WTC11 (cell line): ENCODE measurements around the gene PFKP. TPM values are rescaled to one million over a fixed set of nuclear protein-coding genes. Genes with fewer than 3 reads are reported as not detected.

Experiments
- ATAC-seq: fragments of 200-7000 bp; cut with Tn5 transposase; 2 replicates; pipeline ENCODE4 v1.10.0; 2021; ENCODE audit warnings: mild to moderate bottlenecking, moderate library complexity
- Bru-seq: library from RNA; stranded (reverse); fragments of 400-500 nt; gene quantifications from one replicate; lab custom pipeline; 2021; lab: Mats Ljungman, UMichigan
- CTCF ChIA-PET: fragments of 300-600 bp; sonication (Branson Sonifier 250); formaldehyde crosslinking; loops from one replicate; lab custom pipeline; 2021; ENCODE audit warnings: antibody characterized with exemption; lab: Charles Lee
- POLR2A ChIA-PET: fragments of 350-600 bp; sonication (Branson Sonifier 250); formaldehyde crosslinking; loops from one replicate; lab custom pipeline; 2021; ENCODE audit warnings: antibody characterized with exemption; lab: Charles Lee
- DNase-seq: peaks from one replicate; pipeline ENCODE4 v3.0.0; 2021; ENCODE audit warnings: low spot score
- H3K27ac Mint-ChIP-seq: 2 replicates; pipeline ENCODE4 v1.8.0; 2021; ENCODE audit warnings: mixed read lengths
- H3K27me3 Mint-ChIP-seq: 2 replicates; pipeline ENCODE4 v1.8.0; 2021; ENCODE audit warnings: low read depth, mild to moderate bottlenecking, moderate library complexity, mixed read lengths
- H3K36me3 Mint-ChIP-seq: 2 replicates; pipeline ENCODE4 v1.8.0; 2021; ENCODE audit warnings: mixed read lengths
- H3K4me1 Mint-ChIP-seq: 2 replicates; pipeline ENCODE4 v1.8.0; 2022; ENCODE audit warnings: mixed read lengths
- H3K4me3 Mint-ChIP-seq: 2 replicates; pipeline ENCODE4 v1.8.0; 2021; ENCODE audit warnings: mild to moderate bottlenecking, moderate library complexity, mixed read lengths
- H3K9me3 Mint-ChIP-seq: 2 replicates; pipeline ENCODE4 v1.8.0; 2021; ENCODE audit warnings: mixed read lengths
- ATF3 ChIP-seq: sonication (generic); formaldehyde crosslinking; conservative IDR thresholded peaks from 2 replicates; pipeline ENCODE4 v1.8.1; 2022; ENCODE audit warnings: mild to moderate bottlenecking, missing genetic modification reagents
- CREM ChIP-seq: sonication (generic); formaldehyde crosslinking; IDR thresholded peaks from 2 replicates; pipeline ENCODE4 v1.8.1; 2022; ENCODE audit warnings: mild to moderate bottlenecking, missing genetic modification reagents, moderate library complexity
- E2F5 ChIP-seq: sonication (generic); formaldehyde crosslinking; IDR thresholded peaks from 2 replicates; pipeline ENCODE4 v1.8.1; 2022; ENCODE audit warnings: mild to moderate bottlenecking, moderate library complexity, missing genetic modification reagents
- EMX1 ChIP-seq: fragments of 250-450 bp; sonication (Bioruptor Pico); IDR thresholded peaks from 2 replicates; pipeline ENCODE4 v1.8.0; 2021; ENCODE audit warnings: mild to moderate bottlenecking
- ETV6 ChIP-seq: sonication (generic); formaldehyde crosslinking; IDR thresholded peaks from 2 replicates; pipeline ENCODE4 v1.8.1; 2022; ENCODE audit warnings: mild to moderate bottlenecking, missing genetic modification reagents
- FOXP1 ChIP-seq: sonication (generic); formaldehyde crosslinking; IDR thresholded peaks from 2 replicates; pipeline ENCODE4 v1.8.0; 2022; ENCODE audit warnings: missing genetic modification reagents, mild to moderate bottlenecking, moderate library complexity, borderline replicate concordance
- FOXP4 ChIP-seq: sonication (generic); formaldehyde crosslinking; IDR thresholded peaks from 2 replicates; pipeline ENCODE4 v1.8.0; 2022; ENCODE audit warnings: mild to moderate bottlenecking, missing genetic modification reagents
- GRHL2 ChIP-seq: fragments of 250-450 bp; sonication (Bioruptor Pico); IDR thresholded peaks from 2 replicates; pipeline ENCODE4 v1.8.0; 2022; ENCODE audit warnings: mild to moderate bottlenecking, moderate library complexity; ENCODE audit not compliant: insufficient replicate concordance, severe bottlenecking
- HMGA2 ChIP-seq: fragments of 250-450 bp; sonication (Bioruptor Pico); IDR thresholded peaks from 2 replicates; pipeline ENCODE4 v1.4.0; 2021; ENCODE audit warnings: mild to moderate bottlenecking, moderate library complexity
- IRF2 ChIP-seq: sonication (generic); formaldehyde crosslinking; IDR thresholded peaks from 2 replicates; pipeline ENCODE4 v1.8.0; 2022; ENCODE audit warnings: low read depth, missing genetic modification reagents, borderline replicate concordance
- JUN ChIP-seq: sonication (generic); formaldehyde crosslinking; IDR thresholded peaks from 2 replicates; pipeline ENCODE4 v1.8.0; 2023; ENCODE audit warnings: mild to moderate bottlenecking, missing genetic modification reagents
- KAT7 ChIP-seq: sonication (generic); formaldehyde crosslinking; IDR thresholded peaks from 2 replicates; pipeline ENCODE4 v1.8.1; 2023; ENCODE audit warnings: missing genetic modification reagents, mild to moderate bottlenecking, borderline replicate concordance
- NFATC4 ChIP-seq: fragments of 250-450 bp; sonication (Bioruptor Pico); IDR thresholded peaks from 2 replicates; pipeline ENCODE4 v1.9.0; 2021; ENCODE audit warnings: mild to moderate bottlenecking
- NR3C1 ChIP-seq: sonication (generic); formaldehyde crosslinking; conservative IDR thresholded peaks from 2 replicates; pipeline ENCODE4 v1.8.1; 2023; ENCODE audit warnings: low read depth, mild to moderate bottlenecking, missing genetic modification reagents
- SP1 ChIP-seq: sonication (generic); formaldehyde crosslinking; conservative IDR thresholded peaks from 2 replicates; pipeline ENCODE4 v1.8.1; 2022; ENCODE audit warnings: missing genetic modification reagents
- STAT6 ChIP-seq: sonication (generic); formaldehyde crosslinking; conservative IDR thresholded peaks from 2 replicates; pipeline ENCODE4 v1.8.1; 2023; ENCODE audit warnings: mild to moderate bottlenecking, low read depth, missing genetic modification reagents, moderate library complexity
- TEAD4 ChIP-seq: sonication (generic); formaldehyde crosslinking; IDR thresholded peaks from 2 replicates; pipeline ENCODE4 v1.8.0; 2022; ENCODE audit warnings: mild to moderate bottlenecking, missing genetic modification reagents
- TP53 ChIP-seq: sonication (generic); formaldehyde crosslinking; IDR thresholded peaks from 2 replicates; pipeline ENCODE4 v1.8.1; 2023; ENCODE audit warnings: mild to moderate bottlenecking, missing genetic modification reagents
- USF2 ChIP-seq: sonication (generic); formaldehyde crosslinking; IDR thresholded peaks from 2 replicates; pipeline ENCODE4 v1.8.1; 2023; ENCODE audit warnings: mild to moderate bottlenecking, missing genetic modification reagents, moderate library complexity
- ZNF138 ChIP-seq: sonication (generic); formaldehyde crosslinking; conservative IDR thresholded peaks from 2 replicates; pipeline ENCODE4 v1.8.1; 2022; ENCODE audit warnings: mild to moderate bottlenecking, moderate library complexity, missing genetic modification reagents
- ZNF219 ChIP-seq: sonication (generic); formaldehyde crosslinking; IDR thresholded peaks from 2 replicates; pipeline ENCODE4 v1.8.0; 2023; ENCODE audit warnings: missing genetic modification reagents, mild to moderate bottlenecking, borderline replicate concordance
- ZNF281 ChIP-seq: sonication (generic); formaldehyde crosslinking; IDR thresholded peaks from 2 replicates; pipeline ENCODE4 v1.8.0; 2023; ENCODE audit warnings: mild to moderate bottlenecking, missing genetic modification reagents
- ZNF512 ChIP-seq: sonication (generic); formaldehyde crosslinking; IDR thresholded peaks from 2 replicates; pipeline ENCODE4 v1.8.1; 2022; ENCODE audit warnings: missing genetic modification reagents, borderline replicate concordance
- long read RNA-seq, 3 experiments: library from RNA in 1 of 3; library from capped mRNA in 1 of 3; library from polyadenylated mRNA in 1 of 3; unstranded in 2 of 3; stranded (forward) in 1 of 3; transcript quantifications; one replicate each; pipeline ENCODE4 v2.0.0, GENCODE V29; 2021
- total RNA-seq: library from RNA; stranded (reverse); gene quantifications from 3 replicates; pipeline ENCODE4 v1.2.3, GENCODE V29; 2021

Gene PFKP
- total RNA-seq: 127 to 156 TPM (median 150 TPM) in 3 replicates
- Bru-seq, nascent RNA: percentile 74 among the genes with signal in this experiment
- long read RNA-seq, experiment 1, transcript PFKP-201 (6 exons, 1,698 nt): minor isoform, 20 of 385 reads
- long read RNA-seq, experiment 1, transcript PFKP-203 (22 exons, 2,654 nt): major isoform, 288 of 385 reads
- long read RNA-seq, experiment 1, partial matches to known transcripts: 48 of 385 reads
- long read RNA-seq, experiment 1, other reads (novel, unspliced or antisense): 29 of 385 reads
- long read RNA-seq, experiment 2, transcript PFKP-201 (6 exons, 1,698 nt): minor isoform, 17 of 196 reads
- long read RNA-seq, experiment 2, transcript PFKP-203 (22 exons, 2,654 nt): major isoform, 43 of 196 reads
- long read RNA-seq, experiment 2, partial matches to known transcripts: 57 of 196 reads
- long read RNA-seq, experiment 2, other reads (novel, unspliced or antisense): 79 of 196 reads
- long read RNA-seq, experiment 3, transcript PFKP-203 (22 exons, 2,654 nt): major isoform, 22 of 40 reads
- long read RNA-seq, experiment 3, partial matches to known transcripts: 15 of 40 reads
- long read RNA-seq, experiment 3, other reads (novel, unspliced or antisense): 3 of 40 reads

GRCh38 chr10:3067118-3067858 lies at the start of gene PFKP:
Gene PFKP, plus strand, starts transcription at chr10:3067548. Its CDS starts 48 bp downstream, at chr10:3067596.
- POLR2A ChIA-PET: interaction anchor here (1.1 to 1.3 kb wide), 2 partner anchors 22 to 105 kb away, joined by 3 read pairs; partner anchors contain the start of gene PITRM1
- no peak; the same call in 1 of the 2 replicates for TF ChIP-seq E2F5
- TF ChIP-seq SP1 (CRISPR knock-in tag): peak; percentile 62; the same call in 1 of the 2 replicates
- 0 out of 2 replicates have a peak, but pooled peaks have one; percentile 12 for TF ChIP-seq ZNF138 (CRISPR knock-in tag)
- no peak for TF ChIP-seq ZNF219
- no peak for TF ChIP-seq EMX1
- TF ChIP-seq ATF3 (CRISPR knock-in tag): no peak
- no peak for TF ChIP-seq TP53
- peak; percentile 80; the same call in 1 of the 2 replicates for TF ChIP-seq ETV6 (CRISPR knock-in tag)
- TF ChIP-seq STAT6 (CRISPR knock-in tag): 0 out of 2 replicates have a peak, but pooled peaks have one; percentile 38
- no peak for TF ChIP-seq NR3C1
- TF ChIP-seq HMGA2 (CRISPR knock-in tag): no peak
- TF ChIP-seq FOXP1 (CRISPR knock-in tag): peak; percentile 49; the same call in 1 of the 2 replicates
- TF ChIP-seq JUN (CRISPR knock-in tag): 0 out of 2 replicates have a peak, but pooled peaks have one; percentile 38
- TF ChIP-seq NFATC4 (CRISPR knock-in tag): no peak
- no peak for TF ChIP-seq TEAD4 (CRISPR knock-in tag)
- TF ChIP-seq ZNF281: 0 out of 2 replicates have a peak, but pooled peaks have one; percentile 33
- no peak for TF ChIP-seq IRF2 (CRISPR knock-in tag)
- TF ChIP-seq CREM (CRISPR knock-in tag): no peak
- TF ChIP-seq FOXP4 (CRISPR knock-in tag): no peak
- no peak for TF ChIP-seq GRHL2 (CRISPR knock-in tag)
- TF ChIP-seq KAT7 (CRISPR knock-in tag): 0 out of 2 replicates have a peak, but pooled peaks have one; percentile 28
- no peak for TF ChIP-seq USF2
- no peak for TF ChIP-seq ZNF512 (CRISPR knock-in tag)

More at GRCh38 chr10:3067118-3067858, at the start of gene PFKP:
- Mint-ChIP-seq H3K36me3 (peaks cover 26% of the 10 kb centered on the region), H3K27ac (no peak within 1 kb of the TSS), H3K27me3 (peaks cover 25% of the 10 kb centered on the region), H3K9me3 (no peaks in the 10 kb centered on the region), H3K4me3 (peak within 1 kb of the TSS; percentile 77), H3K4me1 (peaks cover 30% of the 10 kb centered on the region)
- CTCF ChIA-PET: no interaction called here
- DNase-seq (peak; percentile 53), ATAC-seq (peak; percentile 52)
